ENCODE data around the gene TMEM176B. TPM values are rescaled to one million over a fixed set of nuclear protein-coding genes. Genes with fewer than 3 reads are reported as not detected.

Gene TMEM176B
- total RNA-seq, 4 donors from 2014 or later, result 93.3 to 394 (median 300) TPM

- Histone ChIP-seq H3K4me3 (peak overlapping the region in 2 of 4 donors; percentile 7 to 12), H3K36me3 (peaks cover 0 to 19% (median 0%) of the 10 kb centered on the region in 3 donors), H3K4me1 (peaks cover 0 to 10% (median 0%) of the 10 kb centered on the region in 4 donors), H3K27me3 (no peaks in the 10 kb centered on the region), H3K9me3 (no peaks in the 10 kb centered on the region), H3K27ac (peak overlapping the region in 2 of 4 donors; percentile 43 to 60)
- TF ChIP-seq POLR2A (IDR thresholded peaks at IDR 0.05) (no peak), CTCF (IDR thresholded peaks at IDR 0.05) (no peak)
- no peak for DNase-seq
Measured at GRCh38 chr7:150744041-150744656, 56.0 kb downstream of the TMEM176B start.

- TF ChIP-seq POLR2A (IDR thresholded peaks at IDR 0.05) (no peak), CTCF (IDR thresholded peaks at IDR 0.05) (no peak)
- Histone ChIP-seq H3K4me1 (peaks cover 0 to 10% (median 0%) of the 10 kb centered on the region in 4 donors), H3K27ac (peak overlapping the region in 2 of 4 donors; percentile 27 to 68), H3K27me3 (no peaks in the 10 kb centered on the region), H3K4me3 (peak overlapping the region in 3 of 4 donors; percentile 3 to 56 (median 18)), H3K9me3 (no peaks in the 10 kb centered on the region), H3K36me3 (peaks cover 0 to 19% (median 0%) of the 10 kb centered on the region in 3 donors)
- no peak for DNase-seq
Measured at GRCh38 chr7:150742286-150742968, 57.7 kb downstream of the TMEM176B start.

Other genes with a start within 250 kb of the TMEM176B start
- gene GIMAP4, start 233.0 kb downstream of the TMEM176B start, total RNA-seq, result 10 to 100 TPM in 2 of 4 donors, 1 to 10 TPM in 2; 5.1 to 38.0 (median 14.6) TPM
- 10 to 100 TPM in 2 of 4 donors, 1 to 10 TPM in 2; 7.0 to 35.5 (median 10.6) TPM for gene GIMAP6, start 168.0 kb downstream of the TMEM176B start, total RNA-seq
- gene GIMAP2, start 114.7 kb downstream of the TMEM176B start, total RNA-seq, result 10 to 100 TPM in 1 of 4 donors, 1 to 10 TPM in 3; 4.8 to 17.3 (median 9.1) TPM
- 1 to 10 TPM; 1.8 to 7.4 (median 3.6) TPM for gene GIMAP1, start 83.8 kb downstream of the TMEM176B start, total RNA-seq
- 10 to 100 TPM; 11.9 to 47.0 (median 24.4) TPM for gene GIMAP5, start 62.9 kb downstream of the TMEM176B start, total RNA-seq
- gene TMEM176A, start 405 bp upstream of the TMEM176B start, total RNA-seq, result 100 to 1,000 TPM in 3 of 4 donors, 10 to 100 TPM in 1; 88.3 to 338 (median 232) TPM
- gene AOC1, start 52.2 kb upstream of the TMEM176B start, total RNA-seq, result 1,000 to 10,000 TPM in 2 of 4 donors, 100 to 1,000 TPM in 1, 1 to 10 TPM in 1; 9.1 to 1,314 (median 833) TPM
- gene KCNH2, start 178.0 kb upstream of the TMEM176B start, total RNA-seq, result 1 to 10 TPM; 2.4 to 8.5 (median 3.4) TPM
- 10 to 100 TPM in 1 of 4 donors, 1 to 10 TPM in 3; 1.2 to 18.2 (median 5.4) TPM for gene NOS3, start 190.7 kb upstream of the TMEM176B start, total RNA-seq
- under 1 TPM in 2 of 4 donors, not detected in 2; 0.27 to 0.28 TPM for gene ATG9B, start 224.1 kb upstream of the TMEM176B start, total RNA-seq
- 10 to 100 TPM; 23.1 to 79.7 (median 42.7) TPM for gene ABCB8, start 228.1 kb upstream of the TMEM176B start, total RNA-seq
- 10 to 100 TPM in 1 of 4 donors, 1 to 10 TPM in 3; 2.5 to 10.7 (median 5.0) TPM for gene ASIC3, start 248.2 kb upstream of the TMEM176B start, total RNA-seq

Data from Peyer's patch (tissue), 4 donors.